ENCODE results near the gene NR2F2. TPM values are rescaled to one million over a fixed set of nuclear protein-coding genes. Genes with fewer than 3 reads are reported as not detected.

The NR2F2 gene
- polyA plus RNA-seq, 1 donor from 2014 or later = 0.07 TPM

GRCh38 chr15:96337365-96338023, 7.0 kb downstream of the NR2F2 start:
- H3K27ac ChIP-seq (ENCODE audit: low read length) = no peak overlapping the region
- H3K9ac ChIP-seq (ENCODE audit: low read length) = no peak overlapping the region
- no peak overlapping the region for H2AFZ ChIP-seq (ENCODE audit: low read depth, low read length)
- H3K36me3 ChIP-seq (ENCODE audit: insufficient read depth, low read length) = no peaks in the 10 kb centered on the region
- no peaks in the 10 kb centered on the region for H4K20me1 ChIP-seq (ENCODE audit: insufficient read depth)
- no peak overlapping the region for H3K4me3 ChIP-seq (ENCODE audit: low read length)
- H3K27me3 ChIP-seq (ENCODE audit: insufficient read depth, low read depth, low read length) = peaks cover 99% of the 10 kb centered on the region
- no peaks in the 10 kb centered on the region for H3K9me2 ChIP-seq (ENCODE audit: insufficient read depth, low read length)
- H3K4me2 ChIP-seq (ENCODE audit: low read length) = no peak overlapping the region
- H3K79me2 ChIP-seq (replicated peaks; ENCODE audit: insufficient read depth, low read length) = no peaks in the 10 kb centered on the region
- no peaks in the 10 kb centered on the region for H3F3A ChIP-seq (ENCODE audit: insufficient read depth, low read length, poor library complexity, severe bottlenecking)
- TF ChIP-seq CTCF (IDR thresholded peaks at IDR 0.05; ENCODE audit: poor library complexity, severe bottlenecking) (no peak), RAD21 (conservative IDR thresholded peaks at IDR 0.05) (no peak), SMC3 (conservative IDR thresholded peaks at IDR 0.05; ENCODE audit: poor library complexity) (no peak), POLR2AphosphoS5 (IDR thresholded peaks at IDR 0.05) (no peak), MXI1 (conservative IDR thresholded peaks at IDR 0.05; ENCODE audit: poor library complexity, severe bottlenecking) (no peak), REST (IDR thresholded peaks at IDR 0.05; ENCODE audit: borderline replicate concordance) (no peak)
- H3K9me3 ChIP-seq (ENCODE audit: low read length) = no peaks in the 10 kb centered on the region

GRCh38 chr15:96338074-96338765, 7.7 kb downstream of the NR2F2 start:
- Histone ChIP-seq H3F3A (ENCODE audit: insufficient read depth, low read length, poor library complexity, severe bottlenecking) (no peaks in the 10 kb centered on the region), H3K9ac (ENCODE audit: low read length) (no peak overlapping the region), H3K9me3 (ENCODE audit: low read length) (no peaks in the 10 kb centered on the region), H3K9me2 (ENCODE audit: insufficient read depth, low read length) (no peaks in the 10 kb centered on the region), H3K36me3 (ENCODE audit: insufficient read depth, low read length) (no peaks in the 10 kb centered on the region), H3K4me3 (ENCODE audit: low read length) (no peak overlapping the region), H3K4me2 (ENCODE audit: low read length) (no peak overlapping the region), H2AFZ (ENCODE audit: low read depth, low read length) (no peak overlapping the region), H3K27ac (ENCODE audit: low read length) (no peak overlapping the region), H4K20me1 (ENCODE audit: insufficient read depth) (no peaks in the 10 kb centered on the region), H3K79me2 (replicated peaks; ENCODE audit: insufficient read depth, low read length) (no peaks in the 10 kb centered on the region), H3K27me3 (ENCODE audit: insufficient read depth, low read depth, low read length) (peaks cover 99% of the 10 kb centered on the region)
- TF ChIP-seq EZH2 (IDR thresholded peaks at IDR 0.05; ENCODE audit: borderline replicate concordance, insufficient read depth, low read length, poor library complexity, severe bottlenecking) = no peak

Measured in neural cell (in vitro differentiated cells).